NCI-H2227 (cell line): ENCODE data around the gene LRTM2.

Source experiments
- DNase-seq: peaks from one replicate; lab custom pipeline; 2025; ENCODE audit not compliant: unreplicated experiment; lab: John Stamatoyannopoulos, UW

Gene LRTM2

GRCh38 chr12:1864456-1864855, 44.1 kb downstream of the LRTM2 start:
- no peak for DNase-seq

GRCh38 chr12:1864867-1865266, 44.5 kb downstream of the LRTM2 start:
- DNase-seq, result no peak

GRCh38 chr12:1865284-1865866, 45.0 kb downstream of the LRTM2 start:
- DNase-seq, result no peak

GRCh38 chr12:1869145-1869544, 48.8 kb downstream of the LRTM2 start:
- DNase-seq, result no peak

GRCh38 chr12:1870086-1870485, 49.7 kb downstream of the LRTM2 start:
- no peak for DNase-seq

- no peak for DNase-seq
Observed at GRCh38 chr12:1870998-1871917, 50.9 kb downstream of the LRTM2 start.

GRCh38 chr12:1872001-1872400, 51.6 kb downstream of the LRTM2 start:
- DNase-seq, result no peak

GRCh38 chr12:1872448-1872847, 52.1 kb downstream of the LRTM2 start:
- DNase-seq, result no peak

GRCh38 chr12:1873531-1874510, 53.5 kb downstream of the LRTM2 start:
- DNase-seq, result no peak

- no peak for DNase-seq
Observed at GRCh38 chr12:1875608-1876007, 55.2 kb downstream of the LRTM2 start.

- DNase-seq, result no peak
Observed at GRCh38 chr12:1876086-1876485, 55.7 kb downstream of the LRTM2 start.

- no peak for DNase-seq
Observed at GRCh38 chr12:1877169-1877878, 57.0 kb downstream of the LRTM2 start.

- no peak for DNase-seq
Observed at GRCh38 chr12:1878214-1878613, 57.8 kb downstream of the LRTM2 start.

GRCh38 chr12:1878695-1879094, 58.3 kb downstream of the LRTM2 start:
- no peak for DNase-seq

- no peak for DNase-seq
Observed at GRCh38 chr12:1879633-1880032, 59.3 kb downstream of the LRTM2 start.

- no peak for DNase-seq
Observed at GRCh38 chr12:1880153-1880845, 59.9 kb downstream of the LRTM2 start.

GRCh38 chr12:1880876-1881275, 60.5 kb downstream of the LRTM2 start:
- no peak for DNase-seq

- no peak for DNase-seq
Observed at GRCh38 chr12:1881301-1881700, 60.9 kb downstream of the LRTM2 start.

- no peak for DNase-seq
Observed at GRCh38 chr12:1881936-1882335, 61.6 kb downstream of the LRTM2 start.

- DNase-seq, result no peak
Observed at GRCh38 chr12:1882405-1882804, 62.0 kb downstream of the LRTM2 start.
